Activated CD4-positive, CD25-positive, alpha-beta regulatory T cell treated with anti-CD3 and anti-CD28 coated beads, Interleukin-2, amount 50 U/mL, for 24 hours (primary cell): ENCODE measurements around the gene SUPT5H.

Source experiments
- ATAC-seq, 2 donors: fragments of 150-1000 bp; cut with Tn5 transposase; one replicate each; pipeline ENCODE4 v1.10.0; 2021; ENCODE audit warnings: mild to moderate bottlenecking in 1 of 2, moderate library complexity in 1 of 2

SUPT5H gene

GRCh38 chr19:39409208-39410016, 36.0 kb upstream of the SUPT5H start:
- ATAC-seq = no peak

GRCh38 chr19:39410017-39410830, 35.2 kb upstream of the SUPT5H start:
- peak in 1 of 2 donors; percentile 6 for ATAC-seq

- ATAC-seq = no peak
Observed at GRCh38 chr19:39410831-39411080, 34.6 kb upstream of the SUPT5H start.

GRCh38 chr19:39411081-39411831, 34.1 kb upstream of the SUPT5H start:
- ATAC-seq = no peak

- ATAC-seq = peak; percentile 54 to 56
Observed at GRCh38 chr19:39411832-39412099, 33.6 kb upstream of the SUPT5H start.

- peak; percentile 76 to 79 for ATAC-seq
Observed at GRCh38 chr19:39412100-39412866, 33.1 kb upstream of the SUPT5H start, which contains the start of gene PLEKHG2. Gene PLEKHG2 (plus strand): TSS chr19:39412669. CDS start chr19:39414087, 1,418 bp downstream.

- ATAC-seq = no peak
Observed at GRCh38 chr19:39412867-39413271, 32.5 kb upstream of the SUPT5H start.

GRCh38 chr19:39413272-39413910, 32.0 kb upstream of the SUPT5H start:
- no peak for ATAC-seq

- no peak for ATAC-seq
Observed at GRCh38 chr19:39413911-39414608, 31.3 kb upstream of the SUPT5H start.

- no peak for ATAC-seq
Observed at GRCh38 chr19:39415111-39416046, 30.0 kb upstream of the SUPT5H start.

- ATAC-seq = no peak
Observed at GRCh38 chr19:39416152-39417120, 28.9 kb upstream of the SUPT5H start.

- no peak for ATAC-seq
Observed at GRCh38 chr19:39417463-39418181, 27.8 kb upstream of the SUPT5H start.

GRCh38 chr19:39419003-39419402, 26.4 kb upstream of the SUPT5H start:
- no peak for ATAC-seq

GRCh38 chr19:39420769-39421168, 24.6 kb upstream of the SUPT5H start:
- no peak for ATAC-seq

- no peak for ATAC-seq
Observed at GRCh38 chr19:39422020-39422419, 23.4 kb upstream of the SUPT5H start.

- ATAC-seq = no peak
Observed at GRCh38 chr19:39423258-39424086, 21.9 kb upstream of the SUPT5H start.

GRCh38 chr19:39424934-39425333, 20.4 kb upstream of the SUPT5H start:
- ATAC-seq = no peak

- no peak for ATAC-seq
Observed at GRCh38 chr19:39425744-39426143, 19.6 kb upstream of the SUPT5H start.
